Right lobe of liver (tissue), 6 donors: ENCODE results near the gene LRRC63. TPM values are rescaled to one million over a fixed set of nuclear protein-coding genes. Genes with fewer than 3 reads are reported as not detected.
A peak's percentile ranks its signal among the peaks of the same experiment; 100 is the strongest.

ENCODE experiments used
- ATAC-seq, 4 donors: fragments of 200-7000 bp; cut with Tn5 transposase; one replicate each; pipeline ENCODE4 v1.9.1; 2020; ENCODE audit warnings: mild to moderate bottlenecking in 4 of 4, moderate library complexity in 4 of 4
- DNase-seq, 3 donors: peaks; one replicate each; pipeline ENCODE4 v3.0.0-alpha.2; 2020
- H3K27ac ChIP-seq, 3 donors: fragments of 200-600 bp; one replicate each; pipeline ENCODE4 v1.8.0; 2022
- H3K27me3 ChIP-seq, 2 donors: fragments of 200-600 bp; one replicate each; pipeline ENCODE4 v1.8.0; 2022
- H3K36me3 ChIP-seq, 4 donors: fragments of 200-600 bp; sonication (generic) in 1 of 4; one replicate each; pipeline versions ENCODE4 v1.5.1 to v1.8.0; 2017 to 2022; ENCODE audit warnings: control low read depth in 1 of 4
- H3K4me1 ChIP-seq, 4 donors: fragments of 200-600 bp; sonication (generic) in 1 of 4; one replicate each; pipeline versions ENCODE4 v1.5.1 to v1.8.0; 2017 to 2022; ENCODE audit warnings: control low read depth in 1 of 4
- H3K4me3 ChIP-seq, 3 donors: fragments of 200-600 bp; one replicate each; pipeline ENCODE4 v1.8.0; 2022
- H3K9me3 ChIP-seq, 4 donors: fragments of 200-600 bp; sonication (generic) in 1 of 4; one replicate each; pipeline versions ENCODE4 v1.5.1 to v1.8.0; 2017 to 2022; ENCODE audit warnings: control low read depth in 1 of 4
- POLR2A ChIP-seq: fragments of 450-650 bp; IDR thresholded peaks from one replicate; pipeline ENCODE4 v1.6.1; 2017; ENCODE audit warnings: antibody characterized with exemption, mild to moderate bottlenecking
- WGBS: methylation state at CpG from one replicate; pipeline ENCODE4 v1.1.6; 2018; ENCODE audit warnings: low coverage, low lambda C conversion rate; ENCODE audit not compliant: insufficient coverage; ENCODE audit errors: missing lambda C conversion rate; 5-methylcytosine and 5-hydroxymethylcytosine counted together
- intact Hi-C, 2 donors: fragments of 100-400 bp; cut with DNase I; formaldehyde crosslinking; loops; one replicate each; pipeline versions ENCODE4 v1.11.2 to v1.14.1; 2022
- total RNA-seq, 6 experiments: library from RNA; depleted of rRNA in 2 of 6; stranded (reverse); fragments of >200 nt in 2 of 6; fragmentation: NEBNext Ultra II Directional in 3 of 6; extraction: Animal tissue kit (Norgen Biotek cat#: 25700) in 3 of 6; gene quantifications; one replicate each; pipeline versions ENCODE4 v1.1.0 to v1.2.4, GENCODE V29; 2016 to 2023
- TF ChIP-seq, protein P1 (sequence below), 4 donors: fragments of 200-600 bp in 3 of 4; fragments of 450-650 bp in 1 of 4; IDR thresholded peaks; one replicate each; pipeline versions ENCODE4 v1.5.1 to v1.8.0; 2016 to 2022; ENCODE audit warnings: antibody characterized with exemption in 4 of 4, mild to moderate bottlenecking in 2 of 4
- donor health status: DM: no; HTN: yes; CAD: no.
- donor health status: DM: no; HTN: no; CAD: no.
- donor health status: DM: no; HTN: no; CAD: no.
- donor health status: DM: no; HTN: yes; CAD: no.
- donor health status: DM: no; HTN: yes; CAD: no.

LRRC63 gene
- total RNA-seq, 6 experiments from 2014 or later: 0.12 TPM; not detected in 5

DNA sequence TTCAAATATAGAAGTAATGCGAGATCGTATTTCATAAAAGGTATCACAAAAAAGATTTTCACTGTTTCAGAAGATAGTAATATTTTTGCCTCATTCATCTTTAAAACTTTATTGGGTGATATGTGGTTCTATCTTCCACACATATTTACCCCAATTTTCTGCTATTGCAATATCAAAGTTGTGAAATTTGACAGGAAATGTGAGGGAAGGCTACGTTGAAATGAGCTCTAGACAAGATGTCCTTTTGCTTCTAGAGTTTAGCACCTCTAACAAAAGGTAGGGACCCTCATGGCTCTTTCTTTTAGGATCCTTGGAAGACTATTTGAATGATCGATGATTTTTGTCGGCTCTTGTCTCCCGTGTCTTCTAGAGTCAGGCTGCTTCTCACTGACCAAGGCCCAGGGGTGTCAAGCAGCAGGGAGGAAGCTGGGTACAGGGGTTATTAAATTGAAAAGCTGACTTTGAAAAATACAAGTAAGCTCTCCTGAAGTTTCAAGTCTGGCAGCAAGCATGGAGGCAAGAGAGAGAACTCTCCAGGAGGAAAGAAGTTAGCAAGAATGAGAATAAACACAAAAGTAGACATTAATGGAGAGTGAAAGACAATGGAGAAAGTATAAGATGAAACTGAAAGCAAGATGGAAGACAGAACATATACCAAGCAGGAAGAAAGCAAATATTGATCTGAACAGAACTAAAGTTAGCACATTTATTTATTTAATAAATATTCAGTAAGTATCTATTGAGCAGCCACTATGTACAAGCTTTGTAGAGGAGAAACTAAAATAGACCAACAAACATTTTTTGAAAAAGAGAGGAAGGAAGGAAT is 101.9 kb downstream of the LRRC63 start:
- Histone ChIP-seq H3K36me3 (no peaks in the 10 kb centered on the region), H3K27me3 (no peaks in the 10 kb centered on the region), H3K4me1 (no peaks in the 10 kb centered on the region), H3K27ac (no peak overlapping the region), H3K4me3 (no peak overlapping the region), H3K9me3 (no peaks in the 10 kb centered on the region)
- ATAC-seq (no peak), DNase-seq (no peak)
- WGBS: 78% methylated on average over 6 of the region's 6 CpGs
- intact Hi-C loops: no loop called here
- TF ChIP-seq POLR2A: no peak

DNA sequence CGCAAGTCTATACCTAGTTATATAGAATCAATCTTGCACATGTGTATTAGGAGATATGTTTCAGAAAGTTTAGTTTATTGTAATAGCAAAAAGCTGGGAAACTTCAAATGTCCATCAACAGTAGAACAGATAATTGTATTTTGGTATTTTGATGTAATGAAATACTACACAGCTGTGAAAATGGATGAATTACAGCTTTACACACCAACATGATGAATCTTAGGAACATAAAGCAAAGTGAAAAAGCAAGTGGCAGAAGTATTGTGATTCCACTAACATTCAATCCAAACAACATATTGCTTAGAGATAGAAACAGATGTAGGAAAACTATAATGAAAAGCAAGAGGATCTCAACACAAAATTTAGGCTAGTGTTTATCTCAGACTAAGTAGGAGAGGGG is 102.9 kb downstream of the LRRC63 start:
- TF ChIP-seq, protein P1, sequence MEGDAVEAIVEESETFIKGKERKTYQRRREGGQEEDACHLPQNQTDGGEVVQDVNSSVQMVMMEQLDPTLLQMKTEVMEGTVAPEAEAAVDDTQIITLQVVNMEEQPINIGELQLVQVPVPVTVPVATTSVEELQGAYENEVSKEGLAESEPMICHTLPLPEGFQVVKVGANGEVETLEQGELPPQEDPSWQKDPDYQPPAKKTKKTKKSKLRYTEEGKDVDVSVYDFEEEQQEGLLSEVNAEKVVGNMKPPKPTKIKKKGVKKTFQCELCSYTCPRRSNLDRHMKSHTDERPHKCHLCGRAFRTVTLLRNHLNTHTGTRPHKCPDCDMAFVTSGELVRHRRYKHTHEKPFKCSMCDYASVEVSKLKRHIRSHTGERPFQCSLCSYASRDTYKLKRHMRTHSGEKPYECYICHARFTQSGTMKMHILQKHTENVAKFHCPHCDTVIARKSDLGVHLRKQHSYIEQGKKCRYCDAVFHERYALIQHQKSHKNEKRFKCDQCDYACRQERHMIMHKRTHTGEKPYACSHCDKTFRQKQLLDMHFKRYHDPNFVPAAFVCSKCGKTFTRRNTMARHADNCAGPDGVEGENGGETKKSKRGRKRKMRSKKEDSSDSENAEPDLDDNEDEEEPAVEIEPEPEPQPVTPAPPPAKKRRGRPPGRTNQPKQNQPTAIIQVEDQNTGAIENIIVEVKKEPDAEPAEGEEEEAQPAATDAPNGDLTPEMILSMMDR (IDR thresholded peaks at IDR 0.05): no peak
- no peak for TF ChIP-seq POLR2A
- H3K9me3 ChIP-seq: no peaks in the 10 kb centered on the region
- no peak overlapping the region for H3K27ac ChIP-seq
- 75% methylated on average over 1 of the region's 1 CpG for WGBS
- no peaks in the 10 kb centered on the region for H3K4me1 ChIP-seq
- no peaks in the 10 kb centered on the region for H3K36me3 ChIP-seq
- intact Hi-C loops: no loop called here
- H3K4me3 ChIP-seq: no peak overlapping the region
- no peaks in the 10 kb centered on the region for H3K27me3 ChIP-seq
- ATAC-seq (no peak), DNase-seq (no peak)

DNA sequence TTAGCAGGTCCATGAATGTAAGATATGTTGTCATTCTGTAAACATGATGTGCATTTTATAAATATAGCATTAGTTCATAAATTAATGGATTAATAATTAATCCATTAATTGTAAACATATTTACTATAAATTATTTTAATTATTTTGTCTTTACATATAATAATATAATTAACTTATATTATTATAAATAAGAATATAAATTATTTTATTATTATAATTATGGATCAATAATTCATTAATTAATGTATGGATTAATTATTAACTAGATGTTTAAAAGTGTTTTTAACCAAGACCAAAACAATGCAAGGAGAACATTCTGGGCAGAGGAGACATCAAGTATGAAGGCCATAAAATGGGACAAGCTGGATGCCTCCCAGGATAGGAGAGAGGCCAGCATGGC is 103.3 kb downstream of the LRRC63 start:
- H3K36me3 ChIP-seq: no peaks in the 10 kb centered on the region
- H3K9me3 ChIP-seq: no peaks in the 10 kb centered on the region
- DNase-seq (no peak), ATAC-seq (no peak)
- H3K27ac ChIP-seq: no peak overlapping the region
- no peaks in the 10 kb centered on the region for H3K27me3 ChIP-seq
- no peaks in the 10 kb centered on the region for H3K4me1 ChIP-seq
- no peak for TF ChIP-seq POLR2A
- TF ChIP-seq, protein P1 (IDR thresholded peaks at IDR 0.05): no peak
- no peak overlapping the region for H3K4me3 ChIP-seq
- intact Hi-C loops: no loop called here

DNA sequence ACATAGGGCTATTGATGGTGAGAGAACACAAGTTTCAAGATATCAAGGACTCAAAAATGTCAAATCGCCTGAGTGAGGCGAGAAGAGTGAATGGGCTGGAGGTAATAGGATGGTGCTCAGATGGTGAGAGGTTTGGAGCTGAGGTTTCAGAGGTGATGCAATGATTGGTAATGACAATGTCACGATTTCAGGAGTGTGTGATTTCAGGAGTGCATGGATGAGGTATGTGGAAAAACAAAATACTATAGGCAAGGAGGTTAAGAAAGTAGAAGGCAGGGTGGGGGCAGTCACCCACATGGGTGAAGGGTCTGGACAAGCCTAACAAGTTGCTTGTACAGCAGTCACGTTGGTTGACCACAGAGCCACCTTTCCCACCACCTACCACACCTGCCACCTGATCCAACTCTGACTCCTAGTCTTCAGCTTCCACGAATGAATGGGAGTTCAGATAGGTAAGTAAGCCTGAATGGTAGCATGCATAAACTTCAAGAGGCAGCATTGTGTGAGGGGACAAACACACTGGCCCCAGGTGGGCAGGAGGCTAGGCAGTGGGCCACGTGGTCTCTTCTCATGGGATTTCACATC is 103.9 kb downstream of the LRRC63 start:
- no peaks in the 10 kb centered on the region for H3K36me3 ChIP-seq
- DNase-seq (no peak), ATAC-seq (no peak)
- WGBS: 90% methylated on average over 6 of the region's 6 CpGs
- no peaks in the 10 kb centered on the region for H3K9me3 ChIP-seq
- no peaks in the 10 kb centered on the region for H3K4me1 ChIP-seq
- H3K27ac ChIP-seq: no peak overlapping the region
- no peak overlapping the region for H3K4me3 ChIP-seq
- TF ChIP-seq, protein P1 (IDR thresholded peaks at IDR 0.05): no peak
- no peak for TF ChIP-seq POLR2A
- intact Hi-C loops: no loop called here
- H3K27me3 ChIP-seq: no peaks in the 10 kb centered on the region

DNA sequence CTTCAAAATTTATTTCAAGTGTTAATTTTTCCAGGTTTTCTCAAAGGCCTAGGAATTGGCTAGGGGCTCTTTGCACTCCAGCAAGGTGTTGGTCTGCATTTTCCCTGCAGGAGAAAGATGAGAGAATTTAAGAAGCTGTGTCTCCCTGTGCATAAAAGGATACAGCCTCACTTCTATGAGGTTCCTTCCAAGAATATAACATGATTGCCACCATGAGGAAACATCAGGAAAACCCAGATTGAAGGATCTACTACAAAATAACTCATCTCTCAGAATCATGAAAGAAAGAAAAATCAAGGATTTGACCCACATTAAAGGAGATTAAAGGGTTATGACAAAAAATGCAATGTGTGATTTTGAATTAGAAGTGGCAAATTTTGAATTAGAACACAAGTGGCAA is 105.4 kb downstream of the LRRC63 start:
- Histone ChIP-seq H3K27ac (no peak overlapping the region), H3K9me3 (no peaks in the 10 kb centered on the region), H3K4me1 (peaks cover 0 to 10% (median 0%) of the 10 kb centered on the region in 4 donors), H3K4me3 (no peak overlapping the region), H3K36me3 (no peaks in the 10 kb centered on the region), H3K27me3 (no peaks in the 10 kb centered on the region)
- intact Hi-C loops: no loop called here
- no peak for TF ChIP-seq POLR2A
- TF ChIP-seq, protein P1 (IDR thresholded peaks at IDR 0.05): peak in 2 of 4 donors; percentile 4 to 17
- no peak for ATAC-seq
- no peak for DNase-seq
